Smooth muscle cell of trachea (primary cell): ENCODE results near the gene CCNY. TPM values are rescaled to one million over a fixed set of nuclear protein-coding genes. Genes with fewer than 3 reads are reported as not detected.

Source experiments
- total RNA-seq: library from RNA; depleted of rRNA; stranded (reverse); fragments of >200 nt; gene quantifications from 2 replicates; pipeline ENCODE4 v1.2.1, GENCODE V29; 2014

CCNY gene
- total RNA-seq: 42.6 and 52.4 TPM in 2 replicates

DNA sequence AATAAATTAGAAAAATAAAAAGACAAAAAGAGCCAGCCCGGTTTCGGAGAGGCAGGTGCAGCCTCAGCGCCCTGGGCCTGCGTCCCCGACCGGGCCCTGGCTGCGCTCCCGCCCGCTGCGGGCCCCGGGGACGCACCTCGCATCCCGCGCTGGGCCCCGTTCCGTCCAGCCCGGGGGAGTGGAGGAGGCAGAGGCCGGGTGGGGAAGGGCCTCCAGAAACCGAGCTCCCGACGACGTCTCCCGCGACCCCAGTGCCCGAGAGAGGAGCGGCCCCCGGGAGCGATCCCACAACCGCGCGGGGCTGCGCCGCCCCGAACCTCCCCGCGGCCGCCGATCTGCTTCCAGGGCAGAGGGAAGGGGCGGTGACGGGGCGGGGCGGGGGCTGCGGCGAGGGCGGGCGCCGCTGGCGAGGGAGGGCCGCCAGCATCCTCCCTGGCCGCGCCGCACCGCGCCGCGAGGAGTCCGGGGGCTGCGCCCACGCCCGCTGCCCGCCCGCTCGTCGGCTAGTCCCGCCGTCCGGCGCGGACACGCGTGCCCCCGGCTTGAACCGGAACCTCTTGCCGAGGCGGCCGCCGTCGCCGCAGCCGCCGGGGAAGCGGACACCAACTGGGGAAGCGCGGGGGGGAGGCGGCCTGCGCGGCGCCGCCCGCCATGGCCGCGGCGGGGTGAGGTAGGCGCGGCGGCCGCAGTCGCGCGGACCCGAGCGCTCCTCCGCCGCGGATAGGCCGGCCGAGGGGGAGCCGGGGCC lies at the start of gene CCNY:
TSS of gene CCNY (plus strand) at position 426 of the 748 bp plus-strand sequence. CDS start 545 bp downstream, outside the sequence.

GRCh38 chr10:35605191-35605590 lies 268.9 kb downstream of the CCNY start, which contains the start of gene GJD4:
Gene GJD4, plus strand, starts transcription at chr10:35605341. Its CDS starts 227 bp downstream, at chr10:35605568.

Other genes starting within 250 kb of the CCNY start
- 28.9 and 33.9 TPM in 2 replicates for gene CUL2, start 246.2 kb upstream of the CCNY start, total RNA-seq
- gene CREM, start 209.7 kb upstream of the CCNY start, total RNA-seq: 24.6 and 36.4 TPM in 2 replicates